ENCODE results near the gene C5AR1. TPM values are rescaled to one million over a fixed set of nuclear protein-coding genes. Genes with fewer than 3 reads are reported as not detected.

The C5AR1 gene
- total and polyA plus RNA-seq, 9 of the 15 experiments (the other 6 are each of a cell fraction or from before 2014, with no cell fraction given), result 0.06 to 1.6 (median 0.28) TPM; not detected in 3

DNA sequence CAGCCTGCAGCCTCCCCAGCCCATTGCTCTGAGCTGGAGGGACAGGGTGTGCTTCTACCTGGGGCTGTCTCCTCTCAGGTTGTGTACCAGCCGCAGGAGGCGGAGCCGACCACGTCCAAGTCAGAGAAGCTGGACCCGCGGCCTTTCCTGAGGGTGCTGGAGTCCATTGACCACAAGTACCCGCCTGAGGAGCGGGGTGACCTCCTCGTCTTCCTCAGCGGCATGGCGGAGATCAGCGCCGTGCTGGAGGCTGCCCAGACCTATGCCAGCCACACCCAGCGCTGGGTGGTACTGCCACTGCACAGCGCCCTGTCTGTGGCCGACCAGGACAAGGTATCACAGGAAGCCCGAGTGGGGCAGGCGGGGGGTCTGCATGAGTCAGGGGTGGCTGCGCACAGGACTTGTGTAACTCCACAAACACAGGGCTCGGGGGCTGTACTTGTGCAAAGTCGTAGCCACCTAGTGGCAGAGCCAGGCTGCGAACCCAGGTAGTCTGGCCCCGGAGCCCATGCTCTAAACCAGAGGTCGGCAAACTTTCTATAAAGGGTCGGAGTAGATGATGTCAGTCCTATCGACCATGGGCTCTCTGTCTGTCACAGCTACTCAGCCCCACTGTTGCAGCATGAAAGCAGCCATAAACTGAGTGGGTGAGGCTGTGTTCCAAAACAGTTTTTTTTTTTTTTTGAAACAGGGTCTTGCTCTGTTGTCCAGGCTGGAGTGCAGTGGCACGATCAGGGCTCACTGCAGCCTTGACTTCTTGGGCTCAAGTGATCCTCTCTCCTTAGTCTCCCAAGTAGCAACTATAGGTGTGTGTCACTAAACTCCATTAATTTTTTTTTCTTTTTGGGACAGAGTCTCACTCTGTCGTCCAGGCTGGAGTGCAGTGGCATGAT lies 48.4 kb downstream of the C5AR1 start (continued):
- TF ChIP-seq, protein P1, sequence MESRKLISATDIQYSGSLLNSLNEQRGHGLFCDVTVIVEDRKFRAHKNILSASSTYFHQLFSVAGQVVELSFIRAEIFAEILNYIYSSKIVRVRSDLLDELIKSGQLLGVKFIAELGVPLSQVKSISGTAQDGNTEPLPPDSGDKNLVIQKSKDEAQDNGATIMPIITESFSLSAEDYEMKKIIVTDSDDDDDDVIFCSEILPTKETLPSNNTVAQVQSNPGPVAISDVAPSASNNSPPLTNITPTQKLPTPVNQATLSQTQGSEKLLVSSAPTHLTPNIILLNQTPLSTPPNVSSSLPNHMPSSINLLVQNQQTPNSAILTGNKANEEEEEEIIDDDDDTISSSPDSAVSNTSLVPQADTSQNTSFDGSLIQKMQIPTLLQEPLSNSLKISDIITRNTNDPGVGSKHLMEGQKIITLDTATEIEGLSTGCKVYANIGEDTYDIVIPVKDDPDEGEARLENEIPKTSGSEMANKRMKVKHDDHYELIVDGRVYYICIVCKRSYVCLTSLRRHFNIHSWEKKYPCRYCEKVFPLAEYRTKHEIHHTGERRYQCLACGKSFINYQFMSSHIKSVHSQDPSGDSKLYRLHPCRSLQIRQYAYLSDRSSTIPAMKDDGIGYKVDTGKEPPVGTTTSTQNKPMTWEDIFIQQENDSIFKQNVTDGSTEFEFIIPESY (CRISPR knock-in tag; IDR thresholded peaks at IDR 0.05), result 0 out of 2 replicates have a peak, but pooled peaks have one; percentile 18
- TF ChIP-seq RAD21 (CRISPR knock-in tag; conservative IDR thresholded peaks at IDR 0.05 in 1 of 2, IDR thresholded peaks at IDR 0.05 in 1 of 2), result peak in 1 of 2 experiments; percentile 28; a peak in 2 of 4 replicates
- no peak for TF ChIP-seq HDAC8 (tag; IDR thresholded peaks at IDR 0.05)
- TF ChIP-seq SP1 (CRISPR knock-in tag; IDR thresholded peaks at IDR 0.05), result no peak
- TF ChIP-seq, protein P2, sequence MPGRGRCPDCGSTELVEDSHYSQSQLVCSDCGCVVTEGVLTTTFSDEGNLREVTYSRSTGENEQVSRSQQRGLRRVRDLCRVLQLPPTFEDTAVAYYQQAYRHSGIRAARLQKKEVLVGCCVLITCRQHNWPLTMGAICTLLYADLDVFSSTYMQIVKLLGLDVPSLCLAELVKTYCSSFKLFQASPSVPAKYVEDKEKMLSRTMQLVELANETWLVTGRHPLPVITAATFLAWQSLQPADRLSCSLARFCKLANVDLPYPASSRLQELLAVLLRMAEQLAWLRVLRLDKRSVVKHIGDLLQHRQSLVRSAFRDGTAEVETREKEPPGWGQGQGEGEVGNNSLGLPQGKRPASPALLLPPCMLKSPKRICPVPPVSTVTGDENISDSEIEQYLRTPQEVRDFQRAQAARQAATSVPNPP (IDR thresholded peaks at IDR 0.05; ENCODE audit: borderline replicate concordance, insufficient read depth, insufficient read length), result no peak
- TF ChIP-seq MEF2D (tag; conservative IDR thresholded peaks at IDR 0.05; ENCODE audit: low read depth), result no peak
- no peak for TF ChIP-seq RUNX1 (IDR thresholded peaks at IDR 0.05; ENCODE audit: low read depth)
- TF ChIP-seq ADNP (tag; IDR thresholded peaks at IDR 0.05), result no peak
- no peak for TF ChIP-seq ZNF12 (CRISPR knock-in tag; IDR thresholded peaks at IDR 0.05)
- no peak for TF ChIP-seq ETV1 (tag; conservative IDR thresholded peaks at IDR 0.05; ENCODE audit: low read depth)

Measured in K562 (cell line).